ENCODE measurements around the gene FAM149A.

GRCh38 chr4:186170966-186171365 is 66.5 kb downstream of the FAM149A start:
- TF ChIP-seq CTCF (conservative IDR thresholded peaks at IDR 0.05; ENCODE audit: low read length) (no peak), EZH2phosphoT487 (IDR thresholded peaks at IDR 0.05; ENCODE audit: borderline replicate concordance) (no peak)

Data from Loucy (cell line).